ENCODE measurements around the gene PIF1. TPM values are rescaled to one million over a fixed set of nuclear protein-coding genes. Genes with fewer than 3 reads are reported as not detected.

The PIF1 gene
- total and polyA plus RNA-seq, 2 of the 4 experiments (the other 2 are of a cell fraction), result 3.9 to 19.9 TPM

DNA sequence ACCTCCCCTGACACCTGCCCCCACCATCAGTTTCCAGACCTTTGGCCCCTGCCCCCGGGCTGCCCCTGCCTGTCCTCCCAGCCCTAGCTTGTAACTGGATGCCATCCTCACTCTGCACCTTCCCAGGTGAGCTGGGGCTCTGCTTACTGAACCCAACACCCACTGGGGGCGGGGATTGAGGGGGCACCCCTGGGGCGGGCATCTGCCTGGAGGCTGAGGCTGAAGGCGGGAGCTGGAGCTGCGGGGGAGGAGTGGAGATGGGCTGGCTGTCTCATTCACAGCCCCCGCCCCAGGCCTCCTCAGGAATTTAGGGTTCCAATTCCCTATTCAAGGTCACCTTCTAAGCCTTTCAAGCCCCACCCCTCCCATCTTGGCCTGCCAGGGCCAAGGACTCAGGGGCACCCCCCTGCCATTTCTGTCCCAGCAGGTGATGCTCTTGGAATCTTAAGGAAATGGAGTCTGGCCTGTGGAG is 17.7 kb downstream of the PIF1 start:
- no peak overlapping the region for H2BK20ac ChIP-seq (ENCODE audit: low read depth, low read length)
- H3K4me2 ChIP-seq (ENCODE audit: low read depth, low read length), result no peak overlapping the region
- TF ChIP-seq MAFK (IDR thresholded peaks at IDR 0.05; ENCODE audit: low read depth, low read length), result no peak
- TF ChIP-seq, protein P1, sequence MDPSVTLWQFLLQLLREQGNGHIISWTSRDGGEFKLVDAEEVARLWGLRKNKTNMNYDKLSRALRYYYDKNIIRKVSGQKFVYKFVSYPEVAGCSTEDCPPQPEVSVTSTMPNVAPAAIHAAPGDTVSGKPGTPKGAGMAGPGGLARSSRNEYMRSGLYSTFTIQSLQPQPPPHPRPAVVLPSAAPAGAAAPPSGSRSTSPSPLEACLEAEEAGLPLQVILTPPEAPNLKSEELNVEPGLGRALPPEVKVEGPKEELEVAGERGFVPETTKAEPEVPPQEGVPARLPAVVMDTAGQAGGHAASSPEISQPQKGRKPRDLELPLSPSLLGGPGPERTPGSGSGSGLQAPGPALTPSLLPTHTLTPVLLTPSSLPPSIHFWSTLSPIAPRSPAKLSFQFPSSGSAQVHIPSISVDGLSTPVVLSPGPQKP (IDR thresholded peaks at IDR 0.05; ENCODE audit: borderline replicate concordance, low read depth, low read length), result no peak
- TF ChIP-seq MXI1 (IDR thresholded peaks at IDR 0.05; ENCODE audit: borderline replicate concordance, low read depth, low read length), result no peak
- TF ChIP-seq RAD21 (IDR thresholded peaks at IDR 0.05; ENCODE audit: low read length), result no peak
- TF ChIP-seq RFX5 (IDR thresholded peaks at IDR 0.05; ENCODE audit: low read depth, low read length), result no peak
- TF ChIP-seq SMC3 (IDR thresholded peaks at IDR 0.05; ENCODE audit: low read depth, low read length), result no peak
- no peak for TF ChIP-seq CHD1 (IDR thresholded peaks at IDR 0.05; ENCODE audit: low read depth, low read length)
- no peak for TF ChIP-seq RCOR1 (IDR thresholded peaks at IDR 0.05; ENCODE audit: insufficient replicate concordance, low read length)
- no peak for TF ChIP-seq NFE2L2 (IDR thresholded peaks at IDR 0.05; ENCODE audit: low read depth, low read length)
- TF ChIP-seq MAZ (IDR thresholded peaks at IDR 0.05; ENCODE audit: borderline replicate concordance, low read depth, low read length), result no peak
- no peak for TF ChIP-seq BHLHE40 (IDR thresholded peaks at IDR 0.05; ENCODE audit: low read depth, low read length)
- TF ChIP-seq, protein P2, sequence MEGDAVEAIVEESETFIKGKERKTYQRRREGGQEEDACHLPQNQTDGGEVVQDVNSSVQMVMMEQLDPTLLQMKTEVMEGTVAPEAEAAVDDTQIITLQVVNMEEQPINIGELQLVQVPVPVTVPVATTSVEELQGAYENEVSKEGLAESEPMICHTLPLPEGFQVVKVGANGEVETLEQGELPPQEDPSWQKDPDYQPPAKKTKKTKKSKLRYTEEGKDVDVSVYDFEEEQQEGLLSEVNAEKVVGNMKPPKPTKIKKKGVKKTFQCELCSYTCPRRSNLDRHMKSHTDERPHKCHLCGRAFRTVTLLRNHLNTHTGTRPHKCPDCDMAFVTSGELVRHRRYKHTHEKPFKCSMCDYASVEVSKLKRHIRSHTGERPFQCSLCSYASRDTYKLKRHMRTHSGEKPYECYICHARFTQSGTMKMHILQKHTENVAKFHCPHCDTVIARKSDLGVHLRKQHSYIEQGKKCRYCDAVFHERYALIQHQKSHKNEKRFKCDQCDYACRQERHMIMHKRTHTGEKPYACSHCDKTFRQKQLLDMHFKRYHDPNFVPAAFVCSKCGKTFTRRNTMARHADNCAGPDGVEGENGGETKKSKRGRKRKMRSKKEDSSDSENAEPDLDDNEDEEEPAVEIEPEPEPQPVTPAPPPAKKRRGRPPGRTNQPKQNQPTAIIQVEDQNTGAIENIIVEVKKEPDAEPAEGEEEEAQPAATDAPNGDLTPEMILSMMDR (conservative IDR thresholded peaks at IDR 0.05; ENCODE audit: low read depth, low read length), result no peak
- TF ChIP-seq FOS (IDR thresholded peaks at IDR 0.05; ENCODE audit: low read depth, low read length), result no peak
- TF ChIP-seq, protein P3, sequence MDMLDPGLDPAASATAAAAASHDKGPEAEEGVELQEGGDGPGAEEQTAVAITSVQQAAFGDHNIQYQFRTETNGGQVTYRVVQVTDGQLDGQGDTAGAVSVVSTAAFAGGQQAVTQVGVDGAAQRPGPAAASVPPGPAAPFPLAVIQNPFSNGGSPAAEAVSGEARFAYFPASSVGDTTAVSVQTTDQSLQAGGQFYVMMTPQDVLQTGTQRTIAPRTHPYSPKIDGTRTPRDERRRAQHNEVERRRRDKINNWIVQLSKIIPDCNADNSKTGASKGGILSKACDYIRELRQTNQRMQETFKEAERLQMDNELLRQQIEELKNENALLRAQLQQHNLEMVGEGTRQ (IDR thresholded peaks at IDR 0.05; ENCODE audit: low read depth, low read length), result no peak
- no peak overlapping the region for H2AK5ac ChIP-seq (ENCODE audit: low read depth, low read length)
- ChIA-PET POLR2A (ENCODE audit: unreplicated experiment) (no interaction called here), CTCF (no interaction called here)
- H3K9me1 ChIP-seq (ENCODE audit: insufficient read depth, low read length), result no peaks in the 10 kb centered on the region
- ATAC-seq (ENCODE audit: low read depth) (no peak), DNase-seq (no peak)
- BruUV-seq (replicated peaks), result no TSS peak
- H4K91ac ChIP-seq (ENCODE audit: insufficient read depth, low read depth, low read length), result no peak overlapping the region
- H2BK5ac ChIP-seq (ENCODE audit: low read depth, low read length, poor library complexity, severe bottlenecking), result no peak overlapping the region
- no peak overlapping the region for H3K18ac ChIP-seq (ENCODE audit: low read depth, low read length)
- no peak overlapping the region for H3K23ac ChIP-seq (ENCODE audit: low read depth, low read length)
- H3K4me3 ChIP-seq (ENCODE audit: insufficient read depth, low read depth, low read length), result no peak overlapping the region
- H3K4me1 ChIP-seq (ENCODE audit: control insufficient read depth, insufficient read depth, low read length), result no peaks in the 10 kb centered on the region
- no peak overlapping the region for H3K9ac ChIP-seq (ENCODE audit: low read depth, low read length)
- H3K36me3 ChIP-seq (ENCODE audit: control insufficient read depth, insufficient read depth, low read length), result no peaks in the 10 kb centered on the region
- H2BK15ac ChIP-seq (ENCODE audit: low read depth, low read length), result no peak overlapping the region
- no peaks in the 10 kb centered on the region for H3K79me1 ChIP-seq (ENCODE audit: low read depth in 1 of 2, low read length in 2 of 2)
- no CpG with 5 or more reads among the region's 6 CpGs for WGBS, 2 experiments (ENCODE audit: extremely low coverage in 2 of 2, insufficient read length in 1 of 2)
- H3K9me3 ChIP-seq (ENCODE audit: control insufficient read depth, insufficient read depth, low read length), result no peaks in the 10 kb centered on the region
- dilution Hi-C loops (cut with HindIII; ENCODE audit: low sequenced_read_pairs, unreplicated experiment), result no loop called here
- no peak overlapping the region for H3K27ac ChIP-seq (ENCODE audit: insufficient read depth, low read length)
- H3K4ac ChIP-seq (ENCODE audit: low read depth, low read length), result no peak overlapping the region
- H4K8ac ChIP-seq (ENCODE audit: low read depth in 2 of 2, low read length in 2 of 2), result no peak overlapping the region
- no peaks in the 10 kb centered on the region; the same call in 1 of the 2 replicates for H3K27me3 ChIP-seq (ENCODE audit: control insufficient read depth, insufficient read depth, low read length)
- no peak overlapping the region for H4K5ac ChIP-seq (ENCODE audit: low read depth, low read length)
- no peaks in the 10 kb centered on the region for H4K20me1 ChIP-seq (ENCODE audit: insufficient read depth, low read length)
- no peak overlapping the region for H3K14ac ChIP-seq (replicated peaks; ENCODE audit: low read depth, low read length)
- intact Hi-C loops (cut with micrococcal nuclease), result no loop called here
- H2AFZ ChIP-seq (replicated peaks; ENCODE audit: low read length, poor library complexity), result no peak overlapping the region
- no peak overlapping the region for H2AK9ac ChIP-seq (replicated peaks; ENCODE audit: low read depth, low read length, poor library complexity)
- H3K56ac ChIP-seq (ENCODE audit: extremely low read depth, insufficient read depth, low read length), result no peak overlapping the region
- no peak overlapping the region for H2BK120ac ChIP-seq (ENCODE audit: low read depth, low read length)
- in situ Hi-C loops (cut with MboI; ENCODE audit: low sequenced_read_pairs), result no loop called here

Data from IMR-90 (cell line).